Sigmoid colon (tissue), 4 donors: ENCODE data around the gene ACP4.

Experiments used
- EP300 ChIP-seq, 4 donors: sonication (generic); formaldehyde crosslinking; IDR thresholded peaks; one replicate each; pipeline ENCODE4 v1.6.1; 2017; ENCODE audit warnings: antibody characterized with exemption in 4 of 4
- TF ChIP-seq, protein P1 (sequence below), 4 experiments: fragments of 450-650 bp in 3 of 4; fragments of 200-600 bp in 1 of 4; IDR thresholded peaks; one replicate each; pipeline ENCODE4 v1.5.1; 2016 to 2019; ENCODE audit warnings: antibody characterized with exemption in 4 of 4, mild to moderate bottlenecking in 3 of 4, moderate library complexity in 2 of 4

DNA sequence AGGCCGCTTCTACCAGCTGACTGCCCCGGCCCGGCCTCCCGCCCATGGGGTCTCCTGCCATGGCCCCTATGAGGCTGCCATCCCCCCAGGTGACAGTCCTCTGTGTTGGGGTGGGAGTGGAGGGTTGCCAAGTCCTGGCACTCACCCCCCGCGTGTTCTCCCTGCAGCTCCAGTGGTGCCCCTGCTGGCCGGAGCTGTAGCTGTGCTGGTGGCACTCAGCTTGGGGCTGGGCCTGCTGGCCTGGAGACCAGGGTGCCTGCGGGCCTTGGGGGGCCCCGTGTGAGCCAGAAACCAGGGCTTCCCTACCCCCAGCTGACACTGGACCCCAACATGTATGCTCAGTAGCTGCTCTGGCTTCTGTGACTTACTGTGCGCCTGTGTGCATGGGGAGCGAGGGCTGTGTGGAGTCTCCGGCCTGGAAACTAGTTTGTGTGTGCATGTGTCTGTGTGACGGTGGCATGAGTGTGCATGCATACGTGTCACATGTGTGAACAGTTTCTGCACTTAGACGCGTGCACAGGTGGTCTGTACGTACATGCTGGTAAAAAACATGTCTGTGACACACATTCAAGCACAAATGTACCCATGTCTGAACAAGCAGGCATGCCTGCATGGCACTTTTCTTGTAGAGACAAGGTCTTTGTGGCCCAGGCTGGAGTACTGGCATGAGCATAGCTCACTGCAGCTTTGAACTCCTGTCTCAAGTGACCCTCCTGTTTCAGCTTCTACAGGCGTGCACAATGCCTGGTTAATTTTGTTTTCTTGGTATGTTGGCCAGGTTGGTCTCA is 4.9 kb downstream of the ACP4 start:
- TF ChIP-seq EP300 (IDR thresholded peaks at IDR 0.05): no peak
- TF ChIP-seq, protein P1, sequence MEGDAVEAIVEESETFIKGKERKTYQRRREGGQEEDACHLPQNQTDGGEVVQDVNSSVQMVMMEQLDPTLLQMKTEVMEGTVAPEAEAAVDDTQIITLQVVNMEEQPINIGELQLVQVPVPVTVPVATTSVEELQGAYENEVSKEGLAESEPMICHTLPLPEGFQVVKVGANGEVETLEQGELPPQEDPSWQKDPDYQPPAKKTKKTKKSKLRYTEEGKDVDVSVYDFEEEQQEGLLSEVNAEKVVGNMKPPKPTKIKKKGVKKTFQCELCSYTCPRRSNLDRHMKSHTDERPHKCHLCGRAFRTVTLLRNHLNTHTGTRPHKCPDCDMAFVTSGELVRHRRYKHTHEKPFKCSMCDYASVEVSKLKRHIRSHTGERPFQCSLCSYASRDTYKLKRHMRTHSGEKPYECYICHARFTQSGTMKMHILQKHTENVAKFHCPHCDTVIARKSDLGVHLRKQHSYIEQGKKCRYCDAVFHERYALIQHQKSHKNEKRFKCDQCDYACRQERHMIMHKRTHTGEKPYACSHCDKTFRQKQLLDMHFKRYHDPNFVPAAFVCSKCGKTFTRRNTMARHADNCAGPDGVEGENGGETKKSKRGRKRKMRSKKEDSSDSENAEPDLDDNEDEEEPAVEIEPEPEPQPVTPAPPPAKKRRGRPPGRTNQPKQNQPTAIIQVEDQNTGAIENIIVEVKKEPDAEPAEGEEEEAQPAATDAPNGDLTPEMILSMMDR (IDR thresholded peaks at IDR 0.05): no peak
